ENCODE data around the gene TFPT.
"Not testable (repeated sequence)": the region's sequence is repeated elsewhere in the genome, so short reads cannot be mapped to it uniquely, and the experiment has no call there.

TFPT gene

DNA sequence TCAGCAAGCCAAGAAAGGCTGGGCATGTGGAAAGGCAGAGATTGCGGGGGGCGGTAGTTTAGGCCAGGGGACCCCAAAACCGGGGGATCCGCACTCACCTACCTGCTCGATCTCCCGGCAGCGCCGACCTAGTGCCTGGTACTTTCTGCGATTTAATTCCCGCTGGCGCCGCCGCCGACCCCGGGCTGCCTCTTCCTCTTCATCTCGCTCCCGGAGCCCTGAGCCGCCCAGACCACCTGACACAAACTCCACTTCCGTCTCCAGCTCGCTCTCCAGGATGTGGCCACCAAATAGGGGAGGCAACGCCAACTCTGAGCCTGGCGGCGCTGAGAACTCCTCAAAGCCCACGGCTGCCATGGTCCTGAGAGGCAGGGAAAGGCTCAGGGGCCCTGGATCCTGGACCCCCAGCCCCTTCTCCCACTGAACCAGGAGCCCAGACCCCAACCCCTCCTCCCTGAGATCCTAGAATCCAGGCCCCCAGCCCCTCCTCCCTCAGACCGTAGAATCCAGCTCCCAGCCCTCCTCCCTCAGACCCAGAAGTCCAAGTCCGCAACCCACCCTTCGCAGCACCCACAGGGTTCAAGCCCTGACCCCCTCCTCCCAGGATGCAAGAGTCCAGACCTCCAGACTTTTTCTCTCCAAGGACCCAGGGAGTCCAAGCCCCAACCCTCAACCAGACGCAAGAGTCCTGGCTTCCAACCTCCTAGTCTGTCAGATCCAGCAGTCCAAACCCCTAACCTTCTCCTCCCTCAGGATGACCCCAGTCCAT, 933 bp downstream of the TFPT start:
- no peak for DNase-seq

DNA sequence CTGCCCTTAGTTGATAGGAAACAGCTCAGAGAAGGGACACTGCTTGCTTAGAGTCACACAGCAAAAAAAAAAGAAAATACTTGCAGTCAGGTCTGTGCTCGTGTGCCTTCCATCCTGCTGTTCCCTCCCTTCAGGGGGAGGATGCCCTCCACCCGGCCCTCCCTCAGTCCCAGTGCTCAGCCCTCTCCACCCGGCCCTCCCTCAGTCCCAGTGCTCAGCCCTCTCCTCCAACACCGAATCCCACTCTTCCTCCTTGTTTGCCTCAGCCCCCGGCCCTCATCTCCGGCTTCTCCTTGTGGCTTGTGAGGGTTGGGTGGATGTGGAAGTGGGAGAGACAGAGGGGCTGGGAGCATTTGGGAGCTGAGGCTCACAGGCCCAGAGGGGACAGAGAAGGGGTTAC, 5.8 kb downstream of the TFPT start:
- DNase-seq, result no peak

DNA sequence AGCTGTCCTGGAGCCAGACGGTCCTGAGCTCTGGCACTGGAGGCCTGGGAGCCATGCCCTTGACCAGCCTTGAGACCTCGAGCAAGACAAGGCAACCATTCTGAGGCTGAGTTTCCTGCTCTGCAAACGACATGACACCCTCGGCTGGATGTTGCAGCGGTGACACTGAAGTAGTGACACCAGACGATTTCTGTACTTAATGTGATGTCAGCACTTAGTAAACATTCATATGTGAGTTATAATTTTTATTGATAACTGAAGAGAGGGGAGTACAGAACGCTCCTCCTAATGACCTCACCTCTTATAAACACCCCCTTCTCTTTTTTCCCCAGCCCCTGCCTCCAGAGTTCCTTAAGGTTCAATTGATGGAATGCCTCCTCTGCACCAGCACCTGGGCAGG, 7.0 kb downstream of the TFPT start:
- DNase-seq, result no peak

DNA sequence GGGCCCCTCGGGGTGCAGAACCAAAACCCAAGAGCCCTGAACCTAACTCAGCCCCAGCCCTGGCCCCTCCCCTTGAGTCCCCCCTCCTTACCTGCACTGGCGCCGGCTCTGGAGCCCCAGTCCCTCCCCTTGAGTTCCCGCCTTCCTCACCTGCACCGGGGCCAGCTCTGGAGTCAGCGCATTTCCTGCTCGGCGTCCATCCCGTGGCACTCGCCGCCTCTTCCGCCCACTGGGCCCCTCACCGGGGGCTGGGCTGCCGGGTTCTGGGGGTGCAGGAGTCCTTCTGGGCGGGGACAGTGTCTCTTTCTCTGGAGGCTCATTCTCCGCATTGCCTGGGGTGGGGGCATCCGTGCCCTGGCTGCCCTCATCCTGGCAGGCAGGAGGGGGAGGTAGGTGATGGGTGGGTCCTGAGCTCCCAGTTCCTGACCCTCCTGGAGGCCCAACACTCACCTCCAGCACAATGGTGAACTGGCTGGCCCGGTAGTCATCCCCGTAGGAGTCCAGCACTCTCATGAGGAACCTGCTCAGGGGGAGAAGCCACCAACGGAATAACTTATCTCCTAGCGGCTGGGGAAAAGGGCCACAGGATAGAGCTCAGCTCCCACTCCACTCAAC, 7.5 kb downstream of the TFPT start:
- no peak for DNase-seq

DNA sequence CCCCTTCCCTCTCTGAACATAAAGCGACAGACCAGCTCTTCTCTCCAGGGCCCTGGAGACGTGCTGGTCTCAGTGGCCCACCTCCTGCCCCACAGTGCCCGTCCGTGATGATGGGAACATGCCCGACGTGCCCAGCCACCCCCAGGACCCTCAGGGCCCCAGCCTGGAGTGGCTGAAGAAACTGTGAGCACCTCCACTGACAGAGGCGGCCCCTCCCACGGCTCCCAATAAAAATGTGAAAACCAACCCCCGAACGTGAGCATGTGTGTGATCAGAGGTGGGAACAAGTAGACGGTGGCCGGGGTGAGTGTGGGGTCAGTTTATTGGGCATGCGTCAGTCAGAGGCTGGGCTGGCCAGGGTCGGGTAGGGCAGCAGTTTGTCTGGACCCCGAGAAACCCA, 8.7 kb downstream of the TFPT start:
- DNase-seq, result no peak

DNA sequence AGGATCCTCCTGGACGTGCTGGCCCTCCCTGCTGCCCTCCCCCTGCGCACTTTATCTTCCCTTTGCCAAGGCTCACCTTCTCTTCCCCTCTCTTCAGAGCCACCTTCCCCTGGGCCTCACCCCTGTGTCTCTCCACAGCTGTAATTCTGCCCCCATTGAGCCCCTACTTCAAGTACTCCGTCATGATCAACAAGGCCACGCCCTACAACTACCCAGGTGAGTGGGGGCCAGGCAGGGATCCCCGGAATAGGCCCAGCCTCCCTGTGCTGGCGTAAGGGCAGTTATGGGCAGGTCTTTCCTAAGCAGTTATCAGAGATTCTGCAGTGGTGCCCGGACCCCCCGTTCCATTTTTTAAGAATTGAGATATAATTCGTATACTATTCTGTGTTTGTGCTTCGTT, 9.7 kb downstream of the TFPT start:
- no peak for DNase-seq

DNA sequence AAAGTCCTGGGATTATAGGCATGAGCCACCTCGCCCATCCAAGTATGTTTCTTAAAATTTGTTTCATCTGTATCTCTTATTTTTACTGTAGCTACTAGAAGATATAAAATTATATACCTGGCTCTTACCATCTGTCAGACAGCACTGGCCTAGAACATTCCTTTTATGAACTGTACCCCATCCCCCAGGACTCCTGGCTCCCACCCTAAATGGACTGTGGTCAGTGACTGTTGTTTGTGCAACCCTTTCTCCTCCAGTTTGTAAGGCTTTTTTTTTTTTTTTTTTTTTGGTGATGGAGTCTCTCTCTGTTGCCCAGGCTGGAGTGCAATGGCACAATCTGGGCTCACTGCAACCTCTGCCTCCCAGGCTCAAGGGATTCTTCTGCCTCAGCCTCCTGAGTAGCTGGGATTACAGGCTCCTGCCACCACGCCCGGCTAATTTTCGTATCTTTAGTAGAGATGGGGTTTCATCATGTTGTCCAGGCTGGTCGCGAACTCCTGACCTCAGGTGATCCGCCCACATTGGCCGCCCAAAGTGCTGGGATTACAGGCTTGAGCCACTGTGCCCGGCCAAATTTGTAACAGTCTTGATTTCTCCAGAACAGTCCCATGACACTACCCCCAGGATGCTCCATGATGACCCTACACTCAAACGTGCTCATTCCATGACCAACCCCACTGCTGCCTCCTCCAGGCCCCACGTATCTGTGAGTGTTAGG, 10.3 kb downstream of the TFPT start:
- DNase-seq, result no peak

DNA sequence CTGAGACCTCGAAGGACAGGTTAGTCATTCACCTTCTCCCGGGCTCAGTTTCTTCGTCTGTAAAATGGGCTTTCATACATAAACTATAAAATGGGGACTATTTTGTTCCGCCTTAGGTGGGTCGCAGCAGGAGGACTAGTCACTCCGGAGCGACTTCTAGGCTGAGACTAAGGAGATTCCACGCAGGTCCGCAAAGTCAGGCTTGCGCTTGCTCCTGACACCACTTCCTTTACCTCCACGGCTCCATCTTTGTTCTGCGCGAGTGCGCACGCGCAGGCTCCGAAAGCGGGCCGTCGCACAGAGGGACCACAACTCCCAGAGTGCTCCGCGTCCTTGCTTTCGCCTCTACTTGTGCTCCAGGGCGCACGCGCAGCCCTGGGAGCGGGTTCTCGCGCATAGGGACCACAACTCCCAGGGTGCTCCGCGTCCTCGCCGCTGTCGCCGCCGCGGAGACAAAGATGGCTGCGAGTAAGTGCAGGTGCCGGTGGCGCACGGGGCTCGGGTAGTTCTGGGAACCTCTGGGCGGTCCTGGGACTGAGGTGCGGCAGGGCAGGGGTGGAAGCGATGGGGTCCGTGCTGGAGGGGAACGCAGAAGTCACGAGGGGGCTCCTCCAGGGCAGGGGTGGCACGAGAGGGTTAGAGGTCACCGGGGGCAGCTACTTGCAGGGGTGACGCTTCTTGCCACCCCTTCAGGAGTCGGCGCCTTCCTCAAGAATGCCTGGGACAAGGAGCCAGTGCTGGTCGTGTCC, 12.9 kb downstream of the TFPT start, which contains the start of gene NDUFA3:
Gene NDUFA3, plus strand, starts transcription at position 435 of the 749 bp plus-strand sequence. Its CDS starts 24 bp downstream, at position 459.
- peak; percentile 95 for DNase-seq

DNA sequence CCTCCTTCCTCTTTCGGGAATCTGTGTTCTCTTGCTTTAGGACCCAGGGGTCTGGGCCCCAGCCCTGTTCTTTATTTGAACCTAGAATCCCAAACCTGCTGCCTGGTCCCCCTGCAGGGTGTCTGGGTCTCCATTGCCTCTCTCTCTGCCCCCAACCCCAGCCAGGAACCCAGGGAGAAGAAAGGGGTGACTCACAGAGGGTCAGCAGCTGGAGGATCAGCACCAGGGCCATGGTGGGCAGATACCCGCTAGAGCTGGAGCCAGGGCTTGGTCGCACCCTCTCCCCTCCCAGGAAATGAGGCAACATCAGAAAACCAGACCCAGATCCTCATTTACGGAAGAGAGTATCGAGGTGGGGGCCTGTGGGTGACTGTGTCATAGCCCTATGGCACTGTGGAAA, 14.9 kb downstream of the TFPT start, which contains the start of gene OSCAR:
Gene OSCAR, minus strand, starts transcription at position 243 of the 400 bp plus-strand sequence. Its CDS starts 11 bp downstream, at position 232.
- no peak for DNase-seq

DNA sequence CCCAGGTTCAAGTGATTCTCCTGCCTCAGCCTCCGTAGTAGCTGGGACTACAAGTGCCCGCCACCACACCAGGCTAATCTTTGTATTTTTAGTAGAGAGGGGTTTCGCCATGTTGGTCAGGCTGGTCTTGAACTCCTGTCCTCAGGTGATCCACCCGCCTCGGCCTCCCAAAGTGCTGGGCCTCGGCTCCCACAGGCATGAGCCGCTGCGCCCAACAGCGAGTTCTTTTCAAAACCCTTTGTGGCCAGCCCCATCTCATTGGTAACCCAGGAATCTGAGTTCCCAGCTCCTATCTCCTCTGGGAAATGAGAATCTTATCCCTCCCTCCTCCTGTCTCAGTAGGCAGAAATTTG, 15.6 kb downstream of the TFPT start:
- not testable (repeated sequence) for DNase-seq

DNA sequence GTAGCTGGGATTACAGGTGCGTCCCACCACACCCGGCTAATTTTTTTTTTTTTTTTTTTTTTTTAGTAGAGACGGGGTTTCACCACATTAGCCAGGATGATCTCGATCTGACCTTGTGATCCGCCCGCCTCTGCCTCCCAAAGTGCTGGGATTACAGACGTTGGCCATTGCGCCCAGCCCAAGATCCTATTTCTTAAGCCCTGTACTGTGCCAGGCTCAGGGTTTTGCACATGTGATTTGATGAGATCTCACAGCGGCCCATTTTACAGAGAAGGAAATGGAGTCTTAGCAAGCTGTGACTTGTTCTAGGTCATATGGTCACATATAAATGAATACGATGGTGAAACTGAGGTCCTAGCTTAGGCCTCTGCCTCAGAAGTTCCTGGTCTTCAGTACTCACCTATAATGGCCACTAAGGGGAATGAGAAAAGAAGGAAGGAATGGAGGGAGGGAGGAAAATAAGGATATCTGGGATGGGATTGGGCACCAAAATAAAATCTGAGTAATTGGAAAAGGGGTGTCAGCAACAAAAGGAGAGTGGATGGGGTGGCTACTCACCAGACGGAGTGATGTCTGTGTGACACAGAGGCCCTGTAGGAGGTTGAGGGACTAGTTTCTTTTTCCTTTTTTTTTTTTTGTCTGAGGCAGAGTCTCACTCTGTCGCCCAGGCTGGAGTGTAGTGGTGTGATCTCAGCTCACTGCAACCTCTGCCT, 16.1 kb downstream of the TFPT start:
- DNase-seq, result no peak

DNA sequence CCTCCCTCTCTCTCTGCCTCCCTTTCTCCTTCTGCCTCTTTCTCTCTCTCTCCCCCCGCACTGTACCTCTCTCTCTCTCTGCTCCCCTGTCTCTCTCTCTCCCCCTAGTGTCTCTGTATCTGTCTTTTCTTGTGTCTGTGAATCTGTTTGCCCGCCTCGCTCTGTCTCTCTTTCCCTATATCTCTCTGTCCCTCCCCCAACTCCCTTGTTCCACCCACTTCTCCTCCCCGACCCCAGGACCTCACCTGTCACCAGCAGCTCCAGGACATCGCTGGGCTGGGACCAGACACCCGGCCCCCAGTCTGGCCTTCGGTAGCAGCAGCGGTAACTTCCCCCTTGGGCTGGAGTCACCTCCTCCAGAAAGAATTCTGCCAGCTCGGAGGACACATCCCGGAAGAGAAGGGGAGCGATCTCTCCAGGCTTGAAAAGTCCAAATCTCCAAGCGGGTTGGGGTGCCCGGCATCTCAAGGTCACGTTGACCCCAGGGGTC, 18.8 kb downstream of the TFPT start:
- no peak for DNase-seq

DNA sequence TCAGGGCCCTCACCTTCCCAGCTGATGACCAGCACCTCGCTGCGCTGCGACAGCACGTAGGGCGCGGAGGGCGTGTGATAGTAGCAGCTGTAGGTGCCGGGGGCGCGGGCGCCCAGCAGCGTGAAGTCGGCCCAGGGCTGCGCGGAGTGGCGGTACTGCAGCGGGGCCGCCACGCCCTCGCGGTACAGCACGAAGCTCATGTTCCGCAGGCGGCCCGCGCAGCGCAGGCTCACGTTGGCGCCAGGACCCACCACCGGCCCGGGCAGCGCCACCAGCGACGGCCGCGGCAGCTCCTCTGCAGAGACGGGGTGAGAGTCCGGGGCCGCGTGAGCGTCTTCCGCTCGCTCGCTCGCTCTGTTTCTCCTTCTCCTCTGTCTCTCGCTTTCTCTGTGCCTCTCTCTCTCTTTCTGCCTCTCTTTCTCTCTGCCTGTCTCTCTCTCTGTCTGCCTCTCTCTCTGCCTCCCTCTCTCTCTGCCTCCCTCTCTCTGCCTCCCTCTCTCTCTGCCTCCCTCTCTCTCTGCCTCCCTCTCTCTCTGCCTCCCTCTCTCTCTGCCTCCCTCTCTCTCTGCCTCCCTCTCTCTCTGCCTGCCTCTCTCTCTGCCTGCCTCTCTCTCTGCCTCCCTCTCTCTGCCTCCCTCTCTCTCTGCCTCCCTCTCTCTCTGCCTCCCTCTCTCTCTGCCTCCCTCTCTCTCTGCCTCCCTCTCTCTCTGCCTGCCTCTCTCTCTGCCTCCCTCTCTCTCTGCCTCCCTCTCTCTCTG, 19.4 kb downstream of the TFPT start:
- DNase-seq, result not testable (repeated sequence)

DNA sequence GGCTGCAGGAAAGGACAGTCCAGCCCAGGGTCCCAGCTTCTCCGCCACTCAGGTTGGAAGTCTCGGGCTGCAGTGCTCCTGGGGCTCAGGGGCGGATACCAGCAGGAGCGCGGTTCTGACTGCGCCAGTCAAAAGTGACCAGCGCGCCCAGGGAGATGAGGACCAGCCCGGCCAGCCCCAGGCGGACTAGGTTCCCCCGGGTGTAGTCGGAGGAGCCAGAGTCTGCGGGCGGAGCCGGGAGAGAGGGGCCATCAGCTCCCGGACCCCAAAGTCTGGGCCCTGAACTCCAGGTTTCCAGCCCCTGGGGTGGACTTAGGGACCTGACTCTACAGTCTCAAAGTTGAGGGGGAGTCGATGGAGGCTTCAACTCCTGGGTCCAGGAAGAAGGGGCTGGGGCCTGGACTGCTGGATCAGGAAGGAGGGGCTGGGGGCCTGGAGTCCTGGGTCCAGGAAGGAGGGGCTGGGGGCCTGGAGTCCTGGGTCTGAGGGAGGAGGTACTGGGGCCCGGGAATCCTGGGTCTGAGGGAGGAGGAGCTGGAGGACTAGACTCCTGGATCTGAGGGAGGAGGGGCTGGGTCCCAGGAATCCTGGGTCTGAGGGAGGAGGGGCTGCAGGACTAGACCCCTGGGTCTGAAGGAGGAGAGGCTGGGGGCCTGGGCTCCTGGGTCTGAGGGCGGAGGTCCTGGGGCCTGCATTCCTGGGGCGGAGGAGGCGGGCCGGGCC, 20.2 kb downstream of the TFPT start:
- no peak for DNase-seq

DNA sequence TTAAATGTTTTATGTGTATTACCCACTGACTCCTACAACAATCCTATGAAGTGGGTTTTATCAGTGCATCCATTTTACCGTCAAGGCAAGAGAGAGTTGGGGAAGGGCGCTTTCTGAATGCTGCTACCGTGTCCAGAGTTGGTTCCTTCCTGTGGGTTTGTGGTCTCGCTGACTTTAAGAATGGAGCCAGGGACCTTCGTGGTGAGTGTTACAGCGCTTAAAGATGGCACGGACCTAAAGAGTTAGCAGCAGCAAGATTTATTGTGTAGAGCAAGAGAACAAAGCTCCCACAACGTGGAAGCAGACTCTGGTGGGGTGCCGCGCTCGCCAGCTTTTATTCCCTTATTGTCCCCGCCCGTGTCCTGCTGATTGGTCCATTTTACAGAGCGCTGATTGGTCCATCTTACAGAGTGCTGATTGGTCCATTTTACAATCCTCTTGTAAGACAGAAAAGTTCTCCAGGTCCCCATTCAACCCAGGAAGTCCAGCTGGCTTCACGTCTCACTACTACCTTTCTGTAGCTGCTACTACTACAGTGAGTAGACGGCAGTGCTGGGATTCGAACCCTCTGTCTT, 20.9 kb downstream of the TFPT start:
- DNase-seq, result no peak

DNA sequence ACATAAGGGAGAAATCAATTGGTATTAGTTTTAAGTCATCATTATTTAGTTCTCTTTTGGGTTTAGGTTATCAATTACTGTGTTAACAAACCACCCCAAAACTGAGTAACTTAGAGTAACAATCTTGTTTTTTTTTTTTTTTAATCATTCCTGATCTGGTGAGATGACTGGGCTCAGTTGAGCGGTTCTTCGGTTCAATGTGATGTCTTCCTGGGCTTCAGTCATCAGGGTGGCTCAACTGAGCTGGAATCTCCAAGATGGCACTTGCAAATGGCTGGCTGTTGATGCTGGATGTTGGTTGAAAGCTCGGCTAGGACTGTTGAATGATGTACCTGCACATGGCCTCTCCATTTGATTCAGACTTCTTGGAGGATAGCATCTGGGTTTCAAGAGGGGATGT, 31.0 kb downstream of the TFPT start:
- no peak for DNase-seq

DNA sequence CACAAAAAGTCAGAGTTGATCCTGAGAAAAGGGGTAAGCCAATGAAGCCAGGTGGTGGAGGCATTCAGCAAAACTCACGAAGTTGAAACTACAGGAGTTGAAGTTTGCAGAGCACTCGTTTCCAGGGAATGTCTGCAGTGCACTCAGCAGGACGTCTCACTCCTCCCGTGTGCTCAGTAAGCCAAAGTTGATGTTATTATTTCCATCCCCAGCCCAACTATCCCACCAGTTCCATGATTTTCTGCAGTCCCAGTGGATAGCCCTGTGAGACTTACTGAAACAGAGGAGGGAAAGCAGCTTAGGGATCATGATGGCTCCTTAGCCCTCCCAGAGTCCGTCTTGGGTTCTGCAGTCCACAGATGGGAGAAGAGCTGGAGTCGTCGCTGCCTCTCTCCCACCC, 34.4 kb downstream of the TFPT start, which contains the start of gene TARM1:
Gene TARM1, minus strand, starts transcription at position 334 of the 400 bp plus-strand sequence. Its CDS starts 25 bp downstream, at position 309.
- DNase-seq, result no peak

DNA sequence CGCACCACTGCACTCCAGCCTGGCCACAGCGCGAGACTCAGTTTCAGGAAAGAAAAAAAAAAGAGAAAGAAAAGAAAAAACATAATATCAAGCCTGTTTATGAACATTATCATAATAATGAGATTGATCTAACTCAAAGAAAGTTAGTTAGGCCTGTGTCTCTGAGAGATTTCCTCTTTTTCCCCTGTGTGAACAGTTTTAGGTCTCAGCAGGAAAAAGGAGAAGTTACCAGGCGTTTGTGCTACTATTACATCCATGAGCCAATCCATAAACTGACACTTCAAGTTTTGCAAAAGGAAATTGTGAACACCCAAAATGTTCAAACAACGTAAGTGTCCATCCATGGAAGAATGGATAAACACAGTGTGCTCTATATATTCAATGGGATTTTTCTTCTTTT, 38.1 kb downstream of the TFPT start:
- DNase-seq, result no peak

DNA sequence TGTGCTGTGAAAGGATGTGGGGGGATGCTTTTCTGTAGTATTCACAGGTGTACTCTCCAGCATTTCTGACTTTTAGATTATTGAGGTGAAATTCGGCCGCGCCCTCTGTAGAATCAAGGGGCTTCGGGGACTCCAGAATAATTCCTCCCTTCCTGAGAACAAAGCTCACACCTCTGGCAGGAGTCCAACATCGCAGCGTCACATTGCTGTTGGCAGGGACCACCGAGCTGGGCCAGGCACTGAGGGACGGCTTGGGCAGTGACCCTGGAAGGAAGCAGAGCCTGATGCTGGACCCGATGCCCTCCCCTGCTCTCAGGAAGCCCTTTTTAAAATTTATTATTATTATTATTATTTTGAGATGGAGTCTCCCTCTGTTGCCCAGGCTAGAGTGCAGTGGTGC, 40.6 kb downstream of the TFPT start:
- DNase-seq, result no peak

DNA sequence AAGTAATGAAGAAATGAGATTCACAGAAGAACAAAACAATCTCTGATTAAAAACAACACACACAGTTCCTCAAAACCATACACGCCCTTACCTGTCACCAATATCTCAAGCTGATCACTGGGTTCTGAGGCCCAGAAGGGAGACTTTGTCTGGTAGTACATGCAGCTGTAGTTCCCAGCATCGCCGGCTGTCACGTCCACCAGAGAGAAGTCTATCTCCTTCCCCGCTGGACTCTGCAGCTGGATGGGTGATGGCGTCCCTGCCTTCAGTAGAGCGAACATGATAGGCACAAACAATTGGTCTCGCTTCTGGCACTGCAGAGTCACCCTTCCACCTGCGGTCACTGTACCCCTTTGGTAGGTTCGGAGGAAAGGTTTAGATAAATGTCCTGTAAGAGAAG, 41.6 kb downstream of the TFPT start:
- no peak for DNase-seq
